CD4-positive, alpha-beta T cell (primary cell): ENCODE measurements around the gene HBE1. TPM values are rescaled to one million over a fixed set of nuclear protein-coding genes. Genes with fewer than 3 reads are reported as not detected.

Experiments
- ATAC-seq: fragments of 200-7000 bp; cut with Tn5 transposase; one replicate; pipeline ENCODE4 v1.10.0; 2022; ENCODE audit warnings: mild to moderate bottlenecking; ENCODE audit not compliant: poor library complexity
- CTCF ChIA-PET: fragments of 350-600 bp; sonication (Branson Sonifier 250); formaldehyde crosslinking; loops from one replicate; lab custom pipeline; 2021; ENCODE audit warnings: antibody characterized with exemption, inconsistent platforms; lab: Charles Lee
- POLR2A ChIA-PET: fragments of 350-600 bp; sonication (Branson Sonifier 250); formaldehyde crosslinking; loops from one replicate; lab custom pipeline; 2021; ENCODE audit warnings: antibody characterized with exemption, inconsistent platforms; lab: Charles Lee
- DNase-seq, 14 experiments: peaks; one replicate each; pipeline ENCODE4 v3.0.0-alpha.2; 2013 to 2020; ENCODE audit warnings: mixed read lengths in 2 of 14
- H3K27ac ChIP-seq, 2 donors: one replicate each; pipeline versions ENCODE4 v1.5.1 to v1.7.0; 2013; ENCODE audit warnings: low read length in 2 of 2, low read depth in 1 of 2, mild to moderate bottlenecking in 1 of 2
- H3K27me3 ChIP-seq, 2 experiments: 1 replicate in 1 of 2; 2 replicates in 1 of 2; pipeline versions ENCODE4 v1.6.1 to v1.7.0; 2013; ENCODE audit warnings: low read length in 2 of 2, control low read depth in 1 of 2, mild to moderate bottlenecking in 1 of 2, moderate library complexity in 1 of 2; ENCODE audit not compliant: insufficient read depth in 2 of 2, control insufficient read depth in 1 of 2
- H3K36me3 ChIP-seq: one replicate; pipeline ENCODE4 v1.6.1; 2013; ENCODE audit warnings: low read length, control low read depth; ENCODE audit not compliant: insufficient read depth
- H3K4me1 ChIP-seq: one replicate; pipeline ENCODE4 v1.6.1; 2013; ENCODE audit warnings: low read length, control low read depth; ENCODE audit not compliant: insufficient read depth
- H3K4me3 ChIP-seq: one replicate; pipeline ENCODE4 v1.5.1; 2013; ENCODE audit warnings: mild to moderate bottlenecking, low read length, moderate library complexity
- H3K9me3 ChIP-seq, 2 experiments: 1 replicate in 1 of 2; 2 replicates in 1 of 2; pipeline versions ENCODE4 v1.6.1 to v1.7.0; 2013; ENCODE audit warnings: low read length in 2 of 2, mild to moderate bottlenecking in 2 of 2, control low read depth in 1 of 2, moderate library complexity in 1 of 2; ENCODE audit not compliant: control insufficient read depth in 1 of 2, insufficient read depth in 1 of 2
- H3K27ac Mint-ChIP-seq: one replicate; pipeline ENCODE4 v1.8.0; 2020; ENCODE audit warnings: mixed read lengths
- H3K27me3 Mint-ChIP-seq: one replicate; pipeline ENCODE4 v1.8.0; 2021; ENCODE audit warnings: mixed read lengths
- H3K36me3 Mint-ChIP-seq: one replicate; pipeline ENCODE4 v1.8.0; 2021; ENCODE audit warnings: low read depth, mixed read lengths
- H3K4me1 Mint-ChIP-seq: one replicate; pipeline ENCODE4 v1.8.0; 2021; ENCODE audit warnings: low read depth, mixed read lengths
- H3K4me3 Mint-ChIP-seq: one replicate; pipeline ENCODE4 v1.8.0; 2020; ENCODE audit warnings: mild to moderate bottlenecking, mixed read lengths
- H3K9me3 Mint-ChIP-seq: one replicate; pipeline ENCODE4 v1.8.0; 2020; ENCODE audit warnings: mixed read lengths
- intact Hi-C, 2 experiments: fragments of 100-400 bp; cut with DNase I in 1 of 2; cut with micrococcal nuclease in 1 of 2; formaldehyde crosslinking; loops; one replicate each; pipeline versions ENCODE4 v1.15.1 to v1.9.0; 2023 to 2025; cut with DNase I, micrococcal nuclease
- total RNA-seq, 174 experiments: library from RNA in 2 of 174; stranded (reverse) in 2 of 174; gene quantifications; one replicate each; pipeline ENCODE4 v1.2.3 and lab custom pipeline; 2021 to 2026
- TF ChIP-seq, protein P1 (sequence below): fragments of 200-600 bp; IDR thresholded peaks from one replicate; pipeline ENCODE4 v1.8.0; 2022; ENCODE audit warnings: antibody characterized with exemption, mild to moderate bottlenecking

The HBE1 gene
- total RNA-seq, 2 experiments from 2014 or later: not detected

DNA sequence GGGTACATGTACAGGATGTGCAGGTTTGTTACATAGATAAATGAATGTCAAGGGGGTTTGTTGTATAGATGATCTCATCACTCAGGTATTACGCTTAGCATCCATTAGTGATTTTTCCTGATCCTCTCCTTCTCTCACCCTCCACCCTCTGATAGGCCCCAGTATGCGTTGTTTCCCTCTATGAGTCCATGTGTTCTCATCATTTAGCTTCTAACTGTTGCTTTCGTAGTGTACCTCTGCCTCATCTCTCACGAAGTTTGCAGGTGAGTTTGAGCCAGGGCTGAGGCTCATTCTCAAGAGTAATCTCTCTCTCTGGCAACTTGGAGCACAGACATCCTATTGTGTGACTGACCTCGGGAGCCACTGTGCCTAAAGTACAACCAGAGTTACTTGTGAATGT is 4.7 kb upstream of the HBE1 start:
- no peak for ATAC-seq
- Mint-ChIP-seq H3K36me3 (no peaks in the 10 kb centered on the region), H3K27ac (no peak overlapping the region), H3K4me1 (no peaks in the 10 kb centered on the region), H3K9me3 (no peaks in the 10 kb centered on the region), H3K27me3 (no peaks in the 10 kb centered on the region), H3K4me3 (no peak overlapping the region)
- Histone ChIP-seq H3K27ac (no peak overlapping the region), H3K36me3 (no peaks in the 10 kb centered on the region), H3K4me1 (no peaks in the 10 kb centered on the region), H3K9me3 (no peaks in the 10 kb centered on the region), H3K4me3 (no peak overlapping the region), H3K27me3 (no peaks in the 10 kb centered on the region)
- DNase-seq: no peak
- TF ChIP-seq, protein P1, sequence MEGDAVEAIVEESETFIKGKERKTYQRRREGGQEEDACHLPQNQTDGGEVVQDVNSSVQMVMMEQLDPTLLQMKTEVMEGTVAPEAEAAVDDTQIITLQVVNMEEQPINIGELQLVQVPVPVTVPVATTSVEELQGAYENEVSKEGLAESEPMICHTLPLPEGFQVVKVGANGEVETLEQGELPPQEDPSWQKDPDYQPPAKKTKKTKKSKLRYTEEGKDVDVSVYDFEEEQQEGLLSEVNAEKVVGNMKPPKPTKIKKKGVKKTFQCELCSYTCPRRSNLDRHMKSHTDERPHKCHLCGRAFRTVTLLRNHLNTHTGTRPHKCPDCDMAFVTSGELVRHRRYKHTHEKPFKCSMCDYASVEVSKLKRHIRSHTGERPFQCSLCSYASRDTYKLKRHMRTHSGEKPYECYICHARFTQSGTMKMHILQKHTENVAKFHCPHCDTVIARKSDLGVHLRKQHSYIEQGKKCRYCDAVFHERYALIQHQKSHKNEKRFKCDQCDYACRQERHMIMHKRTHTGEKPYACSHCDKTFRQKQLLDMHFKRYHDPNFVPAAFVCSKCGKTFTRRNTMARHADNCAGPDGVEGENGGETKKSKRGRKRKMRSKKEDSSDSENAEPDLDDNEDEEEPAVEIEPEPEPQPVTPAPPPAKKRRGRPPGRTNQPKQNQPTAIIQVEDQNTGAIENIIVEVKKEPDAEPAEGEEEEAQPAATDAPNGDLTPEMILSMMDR: no peak
- intact Hi-C loops: no loop called here
- POLR2A ChIA-PET: no interaction called here
- CTCF ChIA-PET: no interaction called here

DNA sequence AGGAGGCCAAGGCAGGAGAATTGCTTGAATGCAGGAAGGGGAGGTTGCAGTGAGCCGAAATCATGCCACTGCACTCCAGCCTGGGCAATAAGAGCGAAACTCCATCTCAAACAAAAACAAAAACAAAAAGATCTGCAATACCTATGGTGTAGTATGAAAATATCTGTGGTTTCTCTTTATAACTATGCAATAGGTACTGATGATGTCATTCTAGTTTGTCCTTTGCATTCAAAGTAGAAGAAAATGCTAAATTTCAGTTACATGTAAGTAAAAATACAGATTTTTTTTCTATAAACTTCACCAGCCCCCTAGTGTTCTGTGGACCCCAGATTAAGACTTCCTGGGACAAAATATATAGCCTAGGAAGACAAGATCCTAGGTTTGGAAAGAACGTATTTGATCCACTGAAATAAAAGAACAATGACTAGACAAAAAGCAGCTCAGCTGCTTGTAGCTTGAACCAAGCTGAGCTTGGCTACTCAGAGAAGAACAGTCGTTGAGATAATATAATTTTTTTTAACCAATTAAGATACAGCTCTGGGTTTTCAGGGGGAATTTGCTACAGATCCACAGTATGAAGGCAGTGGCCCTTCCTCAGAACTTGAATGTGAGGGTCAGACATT is 2.8 kb upstream of the HBE1 start:
- Mint-ChIP-seq H3K27me3 (no peaks in the 10 kb centered on the region), H3K4me3 (no peak overlapping the region), H3K9me3 (no peaks in the 10 kb centered on the region), H3K4me1 (no peaks in the 10 kb centered on the region), H3K36me3 (no peaks in the 10 kb centered on the region), H3K27ac (no peak overlapping the region)
- ATAC-seq (no peak), DNase-seq (no peak)
- H3K27me3 ChIP-seq: no peaks in the 10 kb centered on the region
- TF ChIP-seq, protein P1: no peak
- POLR2A ChIA-PET: no interaction called here
- CTCF ChIA-PET: no interaction called here
- H3K9me3 ChIP-seq: no peaks in the 10 kb centered on the region
- no peak overlapping the region for H3K27ac ChIP-seq
- intact Hi-C loops: no loop called here
- no peaks in the 10 kb centered on the region for H3K4me1 ChIP-seq
- no peaks in the 10 kb centered on the region for H3K36me3 ChIP-seq
- H3K4me3 ChIP-seq: no peak overlapping the region

GRCh38 chr11:5267033-5267563 is 2.6 kb downstream of the HBE1 start:
- H3K36me3 Mint-ChIP-seq: no peaks in the 10 kb centered on the region
- ChIA-PET CTCF (no interaction called here), POLR2A (no interaction called here)
- TF ChIP-seq, protein P1: no peak
- no peaks in the 10 kb centered on the region for H3K9me3 ChIP-seq
- H3K27me3 Mint-ChIP-seq: no peaks in the 10 kb centered on the region
- ATAC-seq (no peak), DNase-seq (no peak)
- H3K9me3 Mint-ChIP-seq: no peaks in the 10 kb centered on the region
- intact Hi-C loops: no loop called here
- no peaks in the 10 kb centered on the region for H3K27me3 ChIP-seq
- no peak overlapping the region for H3K27ac ChIP-seq
- H3K4me1 Mint-ChIP-seq: no peaks in the 10 kb centered on the region
- H3K36me3 ChIP-seq: no peaks in the 10 kb centered on the region
- no peaks in the 10 kb centered on the region for H3K4me1 ChIP-seq
- H3K4me3 Mint-ChIP-seq: no peak overlapping the region
- H3K27ac Mint-ChIP-seq: no peak overlapping the region
- H3K4me3 ChIP-seq: no peak overlapping the region
